ENCODE measurements around the gene LRG1.
A peak's percentile ranks its signal among the peaks of the same experiment; 100 is the strongest.
"Not testable (repeated sequence)": the region's sequence is repeated elsewhere in the genome, so short reads cannot be mapped to it uniquely, and the experiment has no call there.

The LRG1 gene

GRCh38 chr19:4531562-4532165 lies 8.2 kb downstream of the LRG1 start:
- Histone ChIP-seq H3K9me3 (ENCODE audit: control insufficient read depth in 5 of 5, low read length in 5 of 5) (no peaks in the 10 kb centered on the region), H3K4me1 (ENCODE audit: control insufficient read depth in 5 of 5, insufficient read depth in 5 of 5, low read length in 5 of 5) (peaks cover 0 to 27% (median 16%) of the 10 kb centered on the region in 5 donors), H3K9ac (ENCODE audit: low read length in 5 of 5) (no peak overlapping the region), H3K27me3 (ENCODE audit: control insufficient read depth in 5 of 5, insufficient read depth in 4 of 5, low read length in 5 of 5) (no peaks in the 10 kb centered on the region), H3K4me3 (ENCODE audit: low read depth in 1 of 5, low read length in 5 of 5) (no peak overlapping the region), H3K27ac (ENCODE audit: low read depth, low read length) (no peak overlapping the region), H3K36me3 (ENCODE audit: control insufficient read depth in 5 of 5, insufficient read depth in 5 of 5, low read length in 5 of 5) (peaks cover 0 to 4% (median 0%) of the 10 kb centered on the region in 5 donors)

- no peaks in the 10 kb centered on the region for H3K27me3 ChIP-seq (ENCODE audit: control insufficient read depth in 5 of 5, insufficient read depth in 4 of 5, low read length in 5 of 5)
These were observed 9.8 kb downstream of the LRG1 start for GRCh38 chr19:4529924-4530522.

DNA sequence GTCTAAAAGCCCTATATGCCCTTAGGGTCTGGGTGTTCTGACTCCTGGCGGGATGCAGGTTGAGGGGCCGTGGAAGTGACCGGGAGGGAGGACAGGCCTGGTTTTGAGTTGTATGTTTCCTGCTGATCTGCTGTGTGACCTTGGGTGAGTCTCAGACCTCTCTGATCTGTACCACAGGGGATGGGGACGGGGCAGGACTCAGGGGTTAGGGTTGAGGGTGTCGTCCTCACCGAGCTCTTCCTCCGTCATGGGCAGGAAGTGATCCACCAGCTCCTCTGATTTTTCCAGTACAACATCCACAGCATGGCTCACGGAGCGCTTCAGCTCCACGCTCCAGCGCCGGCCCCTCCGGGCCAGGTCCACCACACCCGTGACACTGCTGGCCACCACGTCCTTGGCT lies 11.0 kb downstream of the LRG1 start:
- H3K4me1 ChIP-seq (ENCODE audit: control insufficient read depth in 5 of 5, insufficient read depth in 5 of 5, low read length in 5 of 5) = peaks cover 0 to 20% (median 10%) of the 10 kb centered on the region in 5 donors
- H3K27ac ChIP-seq (ENCODE audit: low read depth, low read length) = no peak overlapping the region

More at GRCh38 chr19:4529924-4530522, 9.8 kb downstream of the LRG1 start:
- Histone ChIP-seq H3K36me3 (ENCODE audit: control insufficient read depth in 5 of 5, insufficient read depth in 5 of 5, low read length in 5 of 5) (peaks cover 0 to 4% (median 0%) of the 10 kb centered on the region in 5 donors), H3K9ac (ENCODE audit: low read length in 5 of 5) (no peak overlapping the region), H3K9me3 (ENCODE audit: control insufficient read depth in 5 of 5, low read length in 5 of 5) (no peaks in the 10 kb centered on the region), H3K27ac (ENCODE audit: low read depth, low read length) (no peak overlapping the region), H3K4me1 (ENCODE audit: control insufficient read depth in 5 of 5, insufficient read depth in 5 of 5, low read length in 5 of 5) (peaks cover 0 to 25% (median 14%) of the 10 kb centered on the region in 5 donors), H3K4me3 (ENCODE audit: low read depth in 1 of 5, low read length in 5 of 5) (no peak overlapping the region)

GRCh38 chr19:4527377-4527776 lies 12.5 kb downstream of the LRG1 start:
- H3K4me1 ChIP-seq (ENCODE audit: control insufficient read depth in 5 of 5, insufficient read depth in 5 of 5, low read length in 5 of 5) = peaks cover 0 to 28% (median 25%) of the 10 kb centered on the region in 5 donors
- H3K9me3 ChIP-seq (ENCODE audit: control insufficient read depth in 5 of 5, low read length in 5 of 5); H3K9ac ChIP-seq (ENCODE audit: low read length in 5 of 5); H3K36me3 ChIP-seq (ENCODE audit: control insufficient read depth in 5 of 5, insufficient read depth in 5 of 5, low read length in 5 of 5); H3K4me3 ChIP-seq (ENCODE audit: low read depth in 1 of 5, low read length in 5 of 5); H3K27me3 ChIP-seq (ENCODE audit: control insufficient read depth in 5 of 5, insufficient read depth in 4 of 5, low read length in 5 of 5); H3K27ac ChIP-seq (ENCODE audit: low read depth, low read length): not testable (repeated sequence)

More for the DNA sequence above, 11.0 kb downstream of the LRG1 start:
- H3K9me3 ChIP-seq (ENCODE audit: control insufficient read depth in 5 of 5, low read length in 5 of 5) = no peaks in the 10 kb centered on the region
- H3K9ac ChIP-seq (ENCODE audit: low read length in 5 of 5) = no peak overlapping the region
- H3K4me3 ChIP-seq (ENCODE audit: low read depth in 1 of 5, low read length in 5 of 5) = no peak overlapping the region
- peaks cover 0 to 4% (median 0%) of the 10 kb centered on the region in 5 donors for H3K36me3 ChIP-seq (ENCODE audit: control insufficient read depth in 5 of 5, insufficient read depth in 5 of 5, low read length in 5 of 5)
- H3K27me3 ChIP-seq (ENCODE audit: control insufficient read depth in 5 of 5, insufficient read depth in 4 of 5, low read length in 5 of 5) = no peaks in the 10 kb centered on the region

GRCh38 chr19:4525563-4526002 lies 14.3 kb downstream of the LRG1 start:
- Histone ChIP-seq H3K4me3 (ENCODE audit: low read depth in 1 of 5, low read length in 5 of 5) (peak overlapping the region in 2 of 5 donors; percentile 21 to 36), H3K4me1 (ENCODE audit: control insufficient read depth in 5 of 5, insufficient read depth in 5 of 5, low read length in 5 of 5) (peaks cover 8 to 45% (median 41%) of the 10 kb centered on the region in 5 donors), H3K36me3 (ENCODE audit: control insufficient read depth in 5 of 5, insufficient read depth in 5 of 5, low read length in 5 of 5) (peaks cover 0 to 4% (median 0%) of the 10 kb centered on the region in 5 donors), H3K9me3 (ENCODE audit: control insufficient read depth in 5 of 5, low read length in 5 of 5) (no peaks in the 10 kb centered on the region), H3K9ac (ENCODE audit: low read length in 5 of 5) (no peak overlapping the region), H3K27ac (ENCODE audit: low read depth, low read length) (no peak overlapping the region), H3K27me3 (ENCODE audit: control insufficient read depth in 5 of 5, insufficient read depth in 4 of 5, low read length in 5 of 5) (no peaks in the 10 kb centered on the region)

DNA sequence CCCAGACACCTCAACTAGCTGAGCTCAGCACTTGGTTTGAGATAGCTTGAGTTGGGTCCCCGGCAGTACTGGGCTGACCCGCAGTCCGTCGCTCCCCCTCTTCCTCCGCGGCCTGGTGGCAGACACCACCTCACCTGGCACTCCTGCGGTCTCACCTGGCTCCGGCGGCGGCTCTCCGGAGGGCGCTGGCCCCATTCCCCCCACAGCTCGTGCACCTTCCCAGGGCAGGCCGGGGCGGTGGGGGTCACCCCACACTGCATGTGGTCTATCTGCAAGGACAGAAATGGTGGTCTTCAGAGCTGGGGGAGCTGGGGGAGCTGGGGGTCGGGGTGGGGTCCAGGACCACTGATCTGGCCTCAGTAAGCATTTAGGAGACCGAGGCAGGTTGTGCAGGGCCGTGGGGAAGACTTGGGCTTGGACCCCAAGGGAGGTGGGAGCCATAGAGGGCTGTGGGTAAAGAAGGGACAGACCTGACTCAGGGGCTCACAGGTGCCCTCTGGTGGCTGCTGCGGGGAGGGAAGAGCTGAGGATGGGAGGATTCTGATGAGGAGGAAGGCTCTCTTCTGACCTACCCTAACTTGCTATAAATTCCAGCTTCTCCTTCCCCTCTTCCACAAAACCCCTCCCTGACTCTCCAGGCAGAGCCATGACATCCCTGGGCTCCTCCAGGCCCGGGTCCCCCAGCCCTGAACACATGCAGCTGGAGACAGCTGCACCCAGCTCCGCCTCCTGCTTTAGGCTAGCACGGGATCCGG lies 14.9 kb downstream of the LRG1 start:
- no peak overlapping the region for H3K9ac ChIP-seq (ENCODE audit: low read length in 5 of 5)
- peaks cover 8 to 46% (median 42%) of the 10 kb centered on the region in 5 donors for H3K4me1 ChIP-seq (ENCODE audit: control insufficient read depth in 5 of 5, insufficient read depth in 5 of 5, low read length in 5 of 5)
- H3K27me3 ChIP-seq (ENCODE audit: control insufficient read depth in 5 of 5, insufficient read depth in 4 of 5, low read length in 5 of 5) = no peaks in the 10 kb centered on the region
- H3K4me3 ChIP-seq (ENCODE audit: low read depth in 1 of 5, low read length in 5 of 5) = peak overlapping the region in 2 of 5 donors; percentile 21 to 36
- no peak overlapping the region for H3K27ac ChIP-seq (ENCODE audit: low read depth, low read length)
- no peaks in the 10 kb centered on the region for H3K9me3 ChIP-seq (ENCODE audit: control insufficient read depth in 5 of 5, low read length in 5 of 5)
- peaks cover 0 to 4% (median 0%) of the 10 kb centered on the region in 5 donors for H3K36me3 ChIP-seq (ENCODE audit: control insufficient read depth in 5 of 5, insufficient read depth in 5 of 5, low read length in 5 of 5)

DNA sequence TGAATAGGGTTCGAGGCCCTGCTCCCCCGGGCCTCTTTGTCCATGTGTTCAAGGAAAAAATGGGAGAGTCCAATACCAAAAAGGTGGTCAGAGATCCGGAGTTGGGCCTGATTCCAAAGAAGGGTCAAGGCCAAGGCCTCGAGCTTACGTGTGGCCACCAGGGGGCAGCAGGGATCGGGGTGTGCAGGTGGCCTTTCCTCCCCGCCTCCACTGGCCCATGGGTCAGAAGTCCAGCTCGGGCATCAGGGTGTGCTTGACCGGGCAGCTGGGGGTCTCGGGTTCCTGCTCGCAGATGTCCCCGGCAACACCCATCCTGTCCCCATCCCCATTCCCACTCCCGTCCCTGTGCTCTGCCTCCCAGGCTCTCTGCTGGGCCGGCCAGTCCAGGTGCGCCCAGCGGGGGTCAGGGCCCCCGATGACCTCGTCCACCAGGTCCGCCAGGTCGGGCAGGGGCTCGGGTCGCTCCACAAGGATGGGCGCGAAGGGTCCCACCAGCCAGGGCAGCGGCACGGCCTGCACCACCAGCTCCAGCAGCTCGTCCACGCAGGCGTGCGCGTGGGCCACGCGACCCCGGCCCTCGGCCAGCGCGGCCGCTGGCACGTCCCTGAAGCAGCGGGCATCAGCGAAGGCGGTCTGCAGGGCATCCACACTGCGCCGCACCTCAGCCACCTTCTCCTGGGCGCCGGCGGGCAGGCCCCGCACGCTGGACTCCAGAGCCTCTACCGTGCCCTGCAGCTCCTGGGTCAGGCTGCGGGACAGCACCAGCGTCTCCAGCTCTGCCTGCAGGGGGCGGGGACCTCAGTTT lies 16.3 kb downstream of the LRG1 start:
- Histone ChIP-seq H3K4me3 (ENCODE audit: low read depth in 1 of 5, low read length in 5 of 5) (no peak overlapping the region), H3K36me3 (ENCODE audit: control insufficient read depth in 5 of 5, insufficient read depth in 5 of 5, low read length in 5 of 5) (peaks cover 0 to under 1% (median 0%) of the 10 kb centered on the region in 5 donors), H3K4me1 (ENCODE audit: control insufficient read depth in 5 of 5, insufficient read depth in 5 of 5, low read length in 5 of 5) (peaks cover 14 to 61% (median 57%) of the 10 kb centered on the region in 5 donors), H3K27ac (ENCODE audit: low read depth, low read length) (peak overlapping the region; percentile 98), H3K9me3 (ENCODE audit: control insufficient read depth in 5 of 5, low read length in 5 of 5) (no peaks in the 10 kb centered on the region), H3K9ac (ENCODE audit: low read length in 5 of 5) (peak overlapping the region in 1 of 5 donors; percentile 66), H3K27me3 (ENCODE audit: control insufficient read depth in 5 of 5, insufficient read depth in 4 of 5, low read length in 5 of 5) (peaks cover 0 to 2% (median 0%) of the 10 kb centered on the region in 5 donors)

DNA sequence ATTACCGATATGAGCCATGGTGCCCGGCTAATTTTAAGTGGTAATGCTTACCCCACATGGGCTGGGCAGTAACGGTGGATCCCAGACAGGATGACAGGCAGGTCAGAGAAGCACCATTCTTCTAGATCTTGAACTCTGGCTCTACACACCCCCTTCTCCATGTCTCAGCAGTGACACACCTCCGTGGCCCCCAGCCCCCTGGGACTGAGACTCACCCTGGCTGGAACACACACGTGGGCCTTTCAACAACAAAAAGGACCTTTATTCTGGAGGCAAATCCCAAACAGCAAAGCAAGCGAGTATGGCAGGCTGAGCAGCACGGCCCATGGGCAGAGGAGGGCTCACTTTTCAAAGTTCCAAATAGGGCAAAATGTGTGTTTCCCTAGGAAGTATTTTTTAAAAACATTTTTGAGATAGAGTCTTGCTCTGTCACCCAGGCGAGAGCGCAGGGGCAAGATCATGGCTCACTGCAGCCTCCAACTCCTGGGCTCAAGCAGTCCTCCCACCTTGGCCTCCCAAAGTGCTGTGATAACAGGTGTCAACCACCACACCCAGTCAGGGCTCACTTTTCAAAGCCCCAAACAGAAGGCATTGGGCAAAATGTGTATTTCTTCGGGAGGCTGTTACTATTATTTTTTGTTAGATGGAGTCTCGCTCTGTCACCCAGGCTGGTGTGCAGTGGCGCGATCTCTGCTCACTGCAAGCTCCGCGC lies 17.4 kb downstream of the LRG1 start:
- Histone ChIP-seq H3K4me3 (ENCODE audit: low read depth in 1 of 5, low read length in 5 of 5) (peak overlapping the region in 3 of 5 donors; percentile 36 to 57 (median 46)), H3K27ac (ENCODE audit: low read depth, low read length) (peak overlapping the region; percentile 98), H3K4me1 (ENCODE audit: control insufficient read depth in 5 of 5, insufficient read depth in 5 of 5, low read length in 5 of 5) (peaks cover 14 to 71% (median 67%) of the 10 kb centered on the region in 5 donors), H3K36me3 (ENCODE audit: control insufficient read depth in 5 of 5, insufficient read depth in 5 of 5, low read length in 5 of 5) (peaks cover 0 to 8% (median 0%) of the 10 kb centered on the region in 5 donors), H3K27me3 (ENCODE audit: control insufficient read depth in 5 of 5, insufficient read depth in 4 of 5, low read length in 5 of 5) (peaks cover 0 to 2% (median 0%) of the 10 kb centered on the region in 5 donors), H3K9me3 (ENCODE audit: control insufficient read depth in 5 of 5, low read length in 5 of 5) (no peaks in the 10 kb centered on the region), H3K9ac (ENCODE audit: low read length in 5 of 5) (peak overlapping the region in 4 of 5 donors; percentile 12 to 75 (median 72))

- H3K27me3 ChIP-seq (ENCODE audit: control insufficient read depth in 5 of 5, insufficient read depth in 4 of 5, low read length in 5 of 5) = peaks cover 0 to 2% (median 0%) of the 10 kb centered on the region in 5 donors
- H3K9me3 ChIP-seq (ENCODE audit: control insufficient read depth in 5 of 5, low read length in 5 of 5) = no peaks in the 10 kb centered on the region
- peaks cover 14 to 77% (median 71%) of the 10 kb centered on the region in 5 donors for H3K4me1 ChIP-seq (ENCODE audit: control insufficient read depth in 5 of 5, insufficient read depth in 5 of 5, low read length in 5 of 5)
These were observed 18.0 kb downstream of the LRG1 start for GRCh38 chr19:4521888-4522242.

More at GRCh38 chr19:4521888-4522242, 18.0 kb downstream of the LRG1 start:
- peaks cover 0 to 13% (median 0%) of the 10 kb centered on the region in 5 donors for H3K36me3 ChIP-seq (ENCODE audit: control insufficient read depth in 5 of 5, insufficient read depth in 5 of 5, low read length in 5 of 5)
- peak overlapping the region in 4 of 5 donors; percentile 12 to 75 (median 72) for H3K9ac ChIP-seq (ENCODE audit: low read length in 5 of 5)
- peak overlapping the region; percentile 98 for H3K27ac ChIP-seq (ENCODE audit: low read depth, low read length)
- peak overlapping the region in 4 of 5 donors; percentile 33 to 57 (median 41) for H3K4me3 ChIP-seq (ENCODE audit: low read depth in 1 of 5, low read length in 5 of 5)

Data from subcutaneous abdominal adipose tissue (tissue), 5 donors.